Esophagus mucosa (tissue), 1 donor: ENCODE measurements around the gene ENOSF1. TPM values are rescaled to one million over a fixed set of nuclear protein-coding genes. Genes with fewer than 3 reads are reported as not detected.

ENCODE experiments used
- ATAC-seq: fragments of 200-7000 bp; cut with Tn5 transposase; one replicate; pipeline ENCODE4 v1.9.1; 2020
- total RNA-seq: library from RNA; stranded (reverse); gene quantifications from one replicate; pipeline ENCODE4 v1.2.4, GENCODE V29; 2023
- donor health status: DM: yes; HTN: yes; CAD: no.

Gene ENOSF1
- total RNA-seq, 1 donor from 2014 or later = 50.3 TPM

- no peak for ATAC-seq
Observed at GRCh38 chr18:629269-630150, 82.9 kb downstream of the ENOSF1 start.

- no peak for ATAC-seq
Observed at GRCh38 chr18:627231-627630, 85.2 kb downstream of the ENOSF1 start.

- peak; percentile 71 for ATAC-seq
Observed at GRCh38 chr18:623761-624620, 88.4 kb downstream of the ENOSF1 start.

- ATAC-seq = no peak
Observed at GRCh38 chr18:622289-622688, 90.1 kb downstream of the ENOSF1 start.

GRCh38 chr18:621291-622043 is 91.0 kb downstream of the ENOSF1 start:
- no peak for ATAC-seq

Other genes starting within 250 kb of the ENOSF1 start
- 0.68 TPM for gene COLEC12, start 211.9 kb downstream of the ENOSF1 start, total RNA-seq
- gene CETN1, start 132.2 kb downstream of the ENOSF1 start, total RNA-seq = not detected
- 0.28 TPM for gene CLUL1, start 115.6 kb downstream of the ENOSF1 start, total RNA-seq
- 28.4 TPM for gene TYMS, start 55.0 kb downstream of the ENOSF1 start, total RNA-seq
- gene YES1, start 99.6 kb upstream of the ENOSF1 start, total RNA-seq = 49.7 TPM
- gene ADCYAP1, start 192.2 kb upstream of the ENOSF1 start, total RNA-seq = 0.12 TPM